ENCODE data around the gene TRIM46. TPM values are rescaled to one million over a fixed set of nuclear protein-coding genes. Genes with fewer than 3 reads are reported as not detected.
A peak's percentile ranks its signal among the peaks of the same experiment; 100 is the strongest.

TRIM46 gene
- total and polyA plus RNA-seq, 2 of the 13 experiments (the other 11 are each of a cell fraction or from before 2014, with no cell fraction given) = 0.04 to 0.09 TPM

DNA sequence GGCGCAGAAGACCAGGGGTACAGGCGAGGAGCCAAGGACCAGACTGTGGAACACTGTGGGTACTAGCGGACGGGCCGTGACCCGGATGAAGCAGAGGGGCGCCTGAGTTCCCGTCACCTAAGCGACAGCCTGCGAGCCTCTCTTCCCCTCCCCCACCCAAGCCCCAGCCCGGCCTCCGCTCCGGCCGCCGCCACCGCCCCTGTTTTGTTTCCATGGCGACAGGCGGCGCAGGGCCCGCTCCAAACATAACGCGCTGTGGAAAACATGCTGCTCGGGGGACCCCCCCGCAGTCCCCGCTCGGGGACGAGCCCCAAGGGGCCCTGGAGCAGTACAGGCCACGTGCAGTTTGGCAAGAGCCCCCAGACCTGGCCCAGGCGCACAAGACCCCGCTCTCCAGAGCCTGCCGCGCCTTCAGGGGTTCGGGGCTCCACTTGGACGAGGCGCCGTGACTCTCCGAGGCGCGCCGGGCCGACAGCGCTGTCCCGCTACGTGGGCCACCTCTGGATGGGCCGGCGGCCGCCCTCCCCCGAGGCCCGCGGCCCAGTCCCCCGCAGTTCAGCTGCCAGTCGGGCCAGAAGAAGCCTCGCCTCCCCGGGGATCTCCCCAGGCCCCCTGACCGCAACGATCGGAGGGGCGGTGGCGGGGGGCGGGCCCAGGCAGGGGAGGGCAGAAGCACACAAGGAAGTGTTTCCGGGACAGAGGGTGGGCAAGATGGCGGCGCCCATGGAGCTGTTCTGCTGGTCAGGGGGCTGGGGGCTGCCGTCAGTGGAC, 35.1 kb downstream of the TRIM46 start, which contains the start of gene MTX1 (continued):
- TF ChIP-seq, protein P1, sequence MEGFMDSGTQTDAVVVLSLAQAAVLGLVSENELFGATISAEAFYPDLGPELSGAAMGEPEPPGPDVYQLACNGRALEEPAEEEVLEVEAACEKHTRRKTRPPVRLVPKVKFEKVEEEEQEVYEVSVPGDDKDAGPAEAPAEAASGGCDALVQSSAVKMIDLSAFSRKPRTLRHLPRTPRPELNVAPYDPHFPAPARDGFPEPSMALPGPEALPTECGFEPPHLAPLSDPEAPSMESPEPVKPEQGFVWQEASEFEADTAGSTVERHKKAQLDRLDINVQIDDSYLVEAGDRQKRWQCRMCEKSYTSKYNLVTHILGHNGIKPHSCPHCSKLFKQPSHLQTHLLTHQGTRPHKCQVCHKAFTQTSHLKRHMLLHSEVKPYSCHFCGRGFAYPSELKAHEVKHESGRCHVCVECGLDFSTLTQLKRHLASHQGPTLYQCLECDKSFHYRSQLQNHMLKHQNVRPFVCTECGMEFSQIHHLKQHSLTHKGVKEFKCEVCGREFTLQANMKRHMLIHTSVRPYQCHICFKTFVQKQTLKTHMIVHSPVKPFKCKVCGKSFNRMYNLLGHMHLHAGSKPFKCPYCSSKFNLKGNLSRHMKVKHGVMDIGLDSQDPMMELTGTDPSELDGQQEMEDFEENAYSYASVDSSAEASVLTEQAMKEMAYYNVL (CRISPR knock-in tag; IDR thresholded peaks at IDR 0.05; ENCODE audit: borderline replicate concordance) = no peak
- TF ChIP-seq SAP130 (CRISPR knock-in tag; IDR thresholded peaks at IDR 0.05; ENCODE audit: low read depth) = peak; percentile 84
- peak; percentile 46; the same call in 1 of the 2 replicates for TF ChIP-seq ZNF776 (CRISPR knock-in tag; IDR thresholded peaks at IDR 0.05)
- TF ChIP-seq PHF5A (CRISPR knock-in tag; IDR thresholded peaks at IDR 0.05; ENCODE audit: low read depth, unreplicated experiment) = no peak
- no peak for TF ChIP-seq ZNF615 (CRISPR knock-in tag; IDR thresholded peaks at IDR 0.05; ENCODE audit: borderline replicate concordance)
- TF ChIP-seq, protein P2, sequence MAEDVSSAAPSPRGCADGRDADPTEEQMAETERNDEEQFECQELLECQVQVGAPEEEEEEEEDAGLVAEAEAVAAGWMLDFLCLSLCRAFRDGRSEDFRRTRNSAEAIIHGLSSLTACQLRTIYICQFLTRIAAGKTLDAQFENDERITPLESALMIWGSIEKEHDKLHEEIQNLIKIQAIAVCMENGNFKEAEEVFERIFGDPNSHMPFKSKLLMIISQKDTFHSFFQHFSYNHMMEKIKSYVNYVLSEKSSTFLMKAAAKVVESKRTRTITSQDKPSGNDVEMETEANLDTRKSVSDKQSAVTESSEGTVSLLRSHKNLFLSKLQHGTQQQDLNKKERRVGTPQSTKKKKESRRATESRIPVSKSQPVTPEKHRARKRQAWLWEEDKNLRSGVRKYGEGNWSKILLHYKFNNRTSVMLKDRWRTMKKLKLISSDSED (CRISPR knock-in tag; IDR thresholded peaks at IDR 0.05) = no peak
- TF ChIP-seq ZNF883 (CRISPR knock-in tag; IDR thresholded peaks at IDR 0.05; ENCODE audit: not compliant biosample characterization) = peak; percentile 77
- TF ChIP-seq, protein P3, sequence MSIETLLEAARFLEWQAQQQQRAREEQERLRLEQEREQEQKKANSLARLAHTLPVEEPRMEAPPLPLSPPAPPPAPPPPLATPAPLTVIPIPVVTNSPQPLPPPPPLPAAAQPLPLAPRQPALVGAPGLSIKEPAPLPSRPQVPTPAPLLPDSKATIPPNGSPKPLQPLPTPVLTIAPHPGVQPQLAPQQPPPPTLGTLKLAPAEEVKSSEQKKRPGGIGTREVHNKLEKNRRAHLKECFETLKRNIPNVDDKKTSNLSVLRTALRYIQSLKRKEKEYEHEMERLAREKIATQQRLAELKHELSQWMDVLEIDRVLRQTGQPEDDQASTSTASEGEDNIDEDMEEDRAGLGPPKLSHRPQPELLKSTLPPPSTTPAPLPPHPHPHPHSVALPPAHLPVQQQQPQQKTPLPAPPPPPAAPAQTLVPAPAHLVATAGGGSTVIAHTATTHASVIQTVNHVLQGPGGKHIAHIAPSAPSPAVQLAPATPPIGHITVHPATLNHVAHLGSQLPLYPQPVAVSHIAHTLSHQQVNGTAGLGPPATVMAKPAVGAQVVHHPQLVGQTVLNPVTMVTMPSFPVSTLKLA (IDR thresholded peaks at IDR 0.05) = 0 out of 2 replicates have a peak, but pooled peaks have one; percentile 16
- TF ChIP-seq, protein P4, sequence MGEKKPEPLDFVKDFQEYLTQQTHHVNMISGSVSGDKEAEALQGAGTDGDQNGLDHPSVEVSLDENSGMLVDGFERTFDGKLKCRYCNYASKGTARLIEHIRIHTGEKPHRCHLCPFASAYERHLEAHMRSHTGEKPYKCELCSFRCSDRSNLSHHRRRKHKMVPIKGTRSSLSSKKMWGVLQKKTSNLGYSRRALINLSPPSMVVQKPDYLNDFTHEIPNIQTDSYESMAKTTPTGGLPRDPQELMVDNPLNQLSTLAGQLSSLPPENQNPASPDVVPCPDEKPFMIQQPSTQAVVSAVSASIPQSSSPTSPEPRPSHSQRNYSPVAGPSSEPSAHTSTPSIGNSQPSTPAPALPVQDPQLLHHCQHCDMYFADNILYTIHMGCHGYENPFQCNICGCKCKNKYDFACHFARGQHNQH (CRISPR knock-in tag; IDR thresholded peaks at IDR 0.05) = peak; percentile 60; the same call in 1 of the 2 replicates
- TF ChIP-seq ZNF256 (CRISPR knock-in tag; conservative IDR thresholded peaks at IDR 0.05) = no peak
- TF ChIP-seq AGO1 (IDR thresholded peaks at IDR 0.05; ENCODE audit: low read depth, low read length, poor library complexity, severe bottlenecking) = peak; percentile 56
- TF ChIP-seq HNRNPL (IDR thresholded peaks at IDR 0.05; ENCODE audit: low read depth, low read length) = no peak
- TF ChIP-seq, protein P5, sequence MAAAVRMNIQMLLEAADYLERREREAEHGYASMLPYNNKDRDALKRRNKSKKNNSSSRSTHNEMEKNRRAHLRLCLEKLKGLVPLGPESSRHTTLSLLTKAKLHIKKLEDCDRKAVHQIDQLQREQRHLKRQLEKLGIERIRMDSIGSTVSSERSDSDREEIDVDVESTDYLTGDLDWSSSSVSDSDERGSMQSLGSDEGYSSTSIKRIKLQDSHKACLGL (CRISPR knock-in tag; IDR thresholded peaks at IDR 0.05) = peak; percentile 77; the same call in 1 of the 2 replicates
- TF ChIP-seq, protein P6, sequence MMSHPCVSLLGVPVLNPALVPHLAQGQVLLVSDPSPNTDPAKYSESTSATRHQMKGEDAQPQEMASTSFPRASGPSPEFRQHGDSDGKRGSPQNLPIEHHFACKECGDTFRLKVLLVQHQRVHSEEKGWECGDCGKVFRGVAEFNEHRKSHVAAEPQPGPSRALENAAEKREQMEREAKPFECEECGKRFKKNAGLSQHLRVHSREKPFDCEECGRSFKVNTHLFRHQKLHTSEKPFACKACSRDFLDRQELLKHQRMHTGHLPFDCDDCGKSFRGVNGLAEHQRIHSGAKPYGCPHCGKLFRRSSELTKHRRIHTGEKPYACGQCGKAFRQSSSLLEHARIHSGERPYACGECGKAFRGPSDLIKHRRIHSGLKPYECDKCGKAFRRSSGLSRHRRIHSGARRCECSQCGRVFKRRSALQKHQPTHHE (CRISPR knock-in tag; IDR thresholded peaks at IDR 0.05; ENCODE audit: borderline replicate concordance) = 0 out of 2 replicates have a peak, but pooled peaks have one; percentile 21
- TF ChIP-seq, protein P7, sequence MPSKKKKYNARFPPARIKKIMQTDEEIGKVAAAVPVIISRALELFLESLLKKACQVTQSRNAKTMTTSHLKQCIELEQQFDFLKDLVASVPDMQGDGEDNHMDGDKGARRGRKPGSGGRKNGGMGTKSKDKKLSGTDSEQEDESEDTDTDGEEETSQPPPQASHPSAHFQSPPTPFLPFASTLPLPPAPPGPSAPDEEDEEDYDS (CRISPR knock-in tag; IDR thresholded peaks at IDR 0.05) = no peak
- 0 out of 2 replicates have a peak, but pooled peaks have one; percentile 40 for TF ChIP-seq SAFB2 (CRISPR knock-in tag; IDR thresholded peaks at IDR 0.05; ENCODE audit: borderline replicate concordance, low read depth)
- no peak for TF ChIP-seq NR2F2 (IDR thresholded peaks at IDR 0.05; ENCODE audit: borderline replicate concordance, low read depth)
- TF ChIP-seq ZFAT (CRISPR knock-in tag; conservative IDR thresholded peaks at IDR 0.05) = no peak
- 0 out of 2 replicates have a peak, but pooled peaks have one; percentile 26 for TF ChIP-seq ZNF274 (CRISPR knock-in tag; IDR thresholded peaks at IDR 0.05)
- TF ChIP-seq ATM (IDR thresholded peaks at IDR 0.05; ENCODE audit: borderline replicate concordance) = no peak
